ENCODE data around the gene CAMSAP3. TPM values are rescaled to one million over a fixed set of nuclear protein-coding genes. Genes with fewer than 3 reads are reported as not detected.
"Not testable (repeated sequence)": the region's sequence is repeated elsewhere in the genome, so short reads cannot be mapped to it uniquely, and the experiment has no call there.

CAMSAP3 gene
- total RNA-seq, 3 donors from 2014 or later (not counting 1 experiment from before 2014, with no cell fraction given) = 0.24 to 0.34 TPM; not detected in 1

GRCh38 chr19:7565332-7565731 lies 30.3 kb upstream of the CAMSAP3 start:
- Mint-ChIP-seq H3K4me1 (peaks cover 0 to 3% of the 10 kb centered on the region in 2 donors), H3K27ac (no peak overlapping the region), H3K27me3 (ENCODE audit: low read depth in 2 of 2) (no peaks in the 10 kb centered on the region), H3K36me3 (no peaks in the 10 kb centered on the region), H3K9me3 (no peaks in the 10 kb centered on the region), H3K4me3 (no peak overlapping the region)
- no peaks in the 10 kb centered on the region for H3K27me3 ChIP-seq (ENCODE audit: control insufficient read depth, insufficient read depth, low read length)
- no peak overlapping the region for H3K27ac ChIP-seq (ENCODE audit: low read length)
- no peak overlapping the region for H3K4me3 ChIP-seq (ENCODE audit: low read length)
- DNase-seq (no peak), ATAC-seq (no peak)
- H3K9me3 ChIP-seq (ENCODE audit: control insufficient read depth, insufficient read depth, low read length) = no peaks in the 10 kb centered on the region
- TF ChIP-seq, protein P1, sequence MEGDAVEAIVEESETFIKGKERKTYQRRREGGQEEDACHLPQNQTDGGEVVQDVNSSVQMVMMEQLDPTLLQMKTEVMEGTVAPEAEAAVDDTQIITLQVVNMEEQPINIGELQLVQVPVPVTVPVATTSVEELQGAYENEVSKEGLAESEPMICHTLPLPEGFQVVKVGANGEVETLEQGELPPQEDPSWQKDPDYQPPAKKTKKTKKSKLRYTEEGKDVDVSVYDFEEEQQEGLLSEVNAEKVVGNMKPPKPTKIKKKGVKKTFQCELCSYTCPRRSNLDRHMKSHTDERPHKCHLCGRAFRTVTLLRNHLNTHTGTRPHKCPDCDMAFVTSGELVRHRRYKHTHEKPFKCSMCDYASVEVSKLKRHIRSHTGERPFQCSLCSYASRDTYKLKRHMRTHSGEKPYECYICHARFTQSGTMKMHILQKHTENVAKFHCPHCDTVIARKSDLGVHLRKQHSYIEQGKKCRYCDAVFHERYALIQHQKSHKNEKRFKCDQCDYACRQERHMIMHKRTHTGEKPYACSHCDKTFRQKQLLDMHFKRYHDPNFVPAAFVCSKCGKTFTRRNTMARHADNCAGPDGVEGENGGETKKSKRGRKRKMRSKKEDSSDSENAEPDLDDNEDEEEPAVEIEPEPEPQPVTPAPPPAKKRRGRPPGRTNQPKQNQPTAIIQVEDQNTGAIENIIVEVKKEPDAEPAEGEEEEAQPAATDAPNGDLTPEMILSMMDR (IDR thresholded peaks at IDR 0.05) = no peak
- peaks cover 6% of the 10 kb centered on the region for H3K36me3 ChIP-seq (ENCODE audit: control insufficient read depth, insufficient read depth, low read length)
- WGBS (ENCODE audit: insufficient coverage) = 94% methylated on average over 5 of the region's 5 CpGs
- no peaks in the 10 kb centered on the region for H3K4me1 ChIP-seq (ENCODE audit: control insufficient read depth, insufficient read depth, low read length)
- intact Hi-C loops (cut with micrococcal nuclease) = no loop called here

GRCh38 chr19:7570761-7571160 lies 24.9 kb upstream of the CAMSAP3 start:
- intact Hi-C loops (cut with micrococcal nuclease) = no loop called here
- Mint-ChIP-seq H3K27ac (no peak overlapping the region), H3K4me1 (no peaks in the 10 kb centered on the region), H3K36me3 (no peaks in the 10 kb centered on the region), H3K9me3 (no peaks in the 10 kb centered on the region), H3K4me3 (no peak overlapping the region), H3K27me3 (ENCODE audit: low read depth in 2 of 2) (no peaks in the 10 kb centered on the region)
- Histone ChIP-seq H3K4me1 (ENCODE audit: control insufficient read depth, insufficient read depth, low read length) (no peaks in the 10 kb centered on the region), H3K4me3 (ENCODE audit: low read length) (no peak overlapping the region), H3K9me3 (ENCODE audit: control insufficient read depth, insufficient read depth, low read length) (no peaks in the 10 kb centered on the region), H3K27ac (ENCODE audit: low read length) (no peak overlapping the region), H3K36me3 (ENCODE audit: control insufficient read depth, insufficient read depth, low read length) (no peaks in the 10 kb centered on the region), H3K27me3 (ENCODE audit: control insufficient read depth, insufficient read depth, low read length) (no peaks in the 10 kb centered on the region)
- TF ChIP-seq, protein P1 (IDR thresholded peaks at IDR 0.05) = no peak
- ATAC-seq (no peak), DNase-seq (no peak)
- WGBS (ENCODE audit: insufficient coverage) = 96% methylated on average over 4 of the region's 5 CpGs

DNA sequence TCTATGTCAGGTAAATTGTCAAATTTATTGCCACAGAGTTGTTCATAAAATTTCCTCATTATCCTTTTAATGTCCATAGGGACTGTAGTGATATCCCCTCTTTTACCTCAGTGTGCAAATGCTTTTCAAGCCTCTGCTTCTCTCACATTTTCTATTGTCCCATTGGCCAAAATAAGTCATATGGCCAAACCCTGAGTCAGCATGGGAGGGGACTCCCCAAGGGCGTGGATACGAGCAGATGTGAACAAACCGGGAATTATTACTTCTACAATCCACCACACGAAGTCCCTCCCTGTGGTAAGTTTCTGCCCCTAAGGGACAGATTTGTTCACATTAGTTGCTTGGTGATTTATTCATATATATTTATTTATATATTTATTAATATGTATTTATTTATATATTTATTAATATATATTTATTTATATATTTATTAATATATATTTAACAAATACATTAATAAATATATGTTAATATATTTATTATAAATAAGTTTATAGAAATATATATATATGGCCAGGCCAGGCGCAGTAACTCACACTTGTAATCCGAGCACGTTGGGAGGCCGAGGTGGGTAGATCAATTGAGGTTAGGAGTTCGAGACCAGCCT lies 20.1 kb upstream of the CAMSAP3 start:
- TF ChIP-seq, protein P1 (IDR thresholded peaks at IDR 0.05) = no peak
- Histone ChIP-seq H3K4me1 (ENCODE audit: control insufficient read depth, insufficient read depth, low read length) (no peaks in the 10 kb centered on the region), H3K27ac (ENCODE audit: low read length) (no peak overlapping the region), H3K36me3 (ENCODE audit: control insufficient read depth, insufficient read depth, low read length) (no peaks in the 10 kb centered on the region), H3K9me3 (ENCODE audit: control insufficient read depth, insufficient read depth, low read length) (no peaks in the 10 kb centered on the region), H3K4me3 (ENCODE audit: low read length) (no peak overlapping the region), H3K27me3 (ENCODE audit: control insufficient read depth, insufficient read depth, low read length) (no peaks in the 10 kb centered on the region)
- H3K4me3 Mint-ChIP-seq = no peak overlapping the region
- no peaks in the 10 kb centered on the region for H3K9me3 Mint-ChIP-seq
- H3K27me3 Mint-ChIP-seq (ENCODE audit: low read depth in 2 of 2) = peaks cover 3 to 11% of the 10 kb centered on the region in 2 donors
- ATAC-seq (no peak), DNase-seq (no peak)
- WGBS (ENCODE audit: insufficient coverage) = 83% methylated on average over 7 of the region's 9 CpGs
- no peak overlapping the region for H3K27ac Mint-ChIP-seq
- intact Hi-C loops (cut with micrococcal nuclease) = no loop called here
- no peaks in the 10 kb centered on the region for H3K36me3 Mint-ChIP-seq
- no peaks in the 10 kb centered on the region for H3K4me1 Mint-ChIP-seq

- H3K27ac Mint-ChIP-seq; H3K4me1 Mint-ChIP-seq; H3K27me3 ChIP-seq (ENCODE audit: control insufficient read depth, insufficient read depth, low read length); H3K4me1 ChIP-seq (ENCODE audit: control insufficient read depth, insufficient read depth, low read length); H3K9me3 Mint-ChIP-seq; H3K36me3 ChIP-seq (ENCODE audit: control insufficient read depth, insufficient read depth, low read length); H3K9me3 ChIP-seq (ENCODE audit: control insufficient read depth, insufficient read depth, low read length); ATAC-seq; intact Hi-C loops (cut with micrococcal nuclease); H3K4me3 ChIP-seq (ENCODE audit: low read length); H3K36me3 Mint-ChIP-seq; H3K27ac ChIP-seq (ENCODE audit: low read length); H3K4me3 Mint-ChIP-seq; DNase-seq: not testable (repeated sequence)
- H3K27me3 Mint-ChIP-seq (ENCODE audit: low read depth in 2 of 2) = peaks cover 4 to 11% of the 10 kb centered on the region in 2 donors
- 85% methylated on average over 1 of the region's 1 CpG for WGBS (ENCODE audit: insufficient coverage)
Observed at GRCh38 chr19:7577422-7577821, 18.2 kb upstream of the CAMSAP3 start.
